ENCODE results near the gene TBX20.
"Not testable (repeated sequence)": the region's sequence is repeated elsewhere in the genome, so short reads cannot be mapped to it uniquely, and the experiment has no call there.

The TBX20 gene

GRCh38 chr7:35241884-35242283 lies 12.0 kb downstream of the TBX20 start:
- DNase-seq (ENCODE audit: extremely low spot score): no peak
- ChIA-PET CTCF (no interaction called here), POLR2A (no interaction called here)
- no peak for TF ChIP-seq CTCF (IDR thresholded peaks at IDR 0.05; ENCODE audit: control extremely low read depth, extremely low read depth, low read depth, missing control alignments)

- DNase-seq (ENCODE audit: extremely low spot score): no peak
- CTCF ChIA-PET: no interaction called here
- POLR2A ChIA-PET: no interaction called here
- no peak for TF ChIP-seq CTCF (IDR thresholded peaks at IDR 0.05; ENCODE audit: control extremely low read depth, extremely low read depth, low read depth, missing control alignments)
Measured at GRCh38 chr7:35241436-35241835, 12.5 kb downstream of the TBX20 start.

GRCh38 chr7:35241008-35241407 lies 12.9 kb downstream of the TBX20 start:
- POLR2A ChIA-PET; CTCF ChIA-PET; DNase-seq (ENCODE audit: extremely low spot score): not testable (repeated sequence)

GRCh38 chr7:35238456-35238855 lies 15.4 kb downstream of the TBX20 start:
- POLR2A ChIA-PET; CTCF ChIA-PET; DNase-seq (ENCODE audit: extremely low spot score): not testable (repeated sequence)

- CTCF ChIA-PET: no interaction called here
Measured at GRCh38 chr7:35232994-35233393, 20.9 kb downstream of the TBX20 start.

GRCh38 chr7:35231221-35231620 lies 22.7 kb downstream of the TBX20 start:
- CTCF ChIA-PET, POLR2A ChIA-PET: not testable (repeated sequence)

More at GRCh38 chr7:35232994-35233393, 20.9 kb downstream of the TBX20 start:
- POLR2A ChIA-PET: no interaction called here
- no peak for DNase-seq (ENCODE audit: extremely low spot score)
- TF ChIP-seq CTCF (IDR thresholded peaks at IDR 0.05; ENCODE audit: control extremely low read depth, extremely low read depth, low read depth, missing control alignments): no peak

GRCh38 chr7:35229116-35229780 lies 24.7 kb downstream of the TBX20 start:
- CTCF ChIA-PET: not testable (repeated sequence)

More at GRCh38 chr7:35231221-35231620, 22.7 kb downstream of the TBX20 start:
- not testable (repeated sequence) for DNase-seq (ENCODE audit: extremely low spot score)

GRCh38 chr7:35228496-35229051 lies 25.3 kb downstream of the TBX20 start:
- POLR2A ChIA-PET; DNase-seq (ENCODE audit: extremely low spot score); CTCF ChIA-PET: not testable (repeated sequence)

More at GRCh38 chr7:35229116-35229780, 24.7 kb downstream of the TBX20 start:
- DNase-seq (ENCODE audit: extremely low spot score); POLR2A ChIA-PET: not testable (repeated sequence)

GRCh38 chr7:35227438-35227837 lies 26.5 kb downstream of the TBX20 start:
- POLR2A ChIA-PET; DNase-seq (ENCODE audit: extremely low spot score); CTCF ChIA-PET: not testable (repeated sequence)

- CTCF ChIA-PET; POLR2A ChIA-PET; DNase-seq (ENCODE audit: extremely low spot score): not testable (repeated sequence)
Measured at GRCh38 chr7:35222445-35222844, 31.5 kb downstream of the TBX20 start.

GRCh38 chr7:35220176-35220575 lies 33.7 kb downstream of the TBX20 start:
- CTCF ChIA-PET; DNase-seq (ENCODE audit: extremely low spot score); POLR2A ChIA-PET: not testable (repeated sequence)

GRCh38 chr7:35216033-35216432 lies 37.9 kb downstream of the TBX20 start:
- CTCF ChIA-PET; DNase-seq (ENCODE audit: extremely low spot score); POLR2A ChIA-PET: not testable (repeated sequence)

- CTCF ChIA-PET; DNase-seq (ENCODE audit: extremely low spot score); POLR2A ChIA-PET: not testable (repeated sequence)
Measured at GRCh38 chr7:35215063-35215462, 38.8 kb downstream of the TBX20 start.

- DNase-seq (ENCODE audit: extremely low spot score); POLR2A ChIA-PET; CTCF ChIA-PET: not testable (repeated sequence)
Measured at GRCh38 chr7:35206924-35207323, 47.0 kb downstream of the TBX20 start.

- POLR2A ChIA-PET; DNase-seq (ENCODE audit: extremely low spot score); CTCF ChIA-PET: not testable (repeated sequence)
Measured at GRCh38 chr7:35204850-35205249, 49.0 kb downstream of the TBX20 start.

GRCh38 chr7:35204031-35204430 lies 49.9 kb downstream of the TBX20 start:
- CTCF ChIA-PET; POLR2A ChIA-PET; DNase-seq (ENCODE audit: extremely low spot score): not testable (repeated sequence)
